A673 (cell line): ENCODE data around the gene NEUROD2. TPM values are rescaled to one million over a fixed set of nuclear protein-coding genes. Genes with fewer than 3 reads are reported as not detected.

Experiments
- BruUV-seq: library from RNA; stranded (reverse); fragments of 400-500 nt; replicated peaks from 2 replicates; lab custom pipeline; 2021; lab: Mats Ljungman, UMichigan
- CTCF ChIA-PET: fragments of 300-600 bp; sonication (Branson Sonifier 250); formaldehyde crosslinking; loops from one replicate; lab custom pipeline; 2022; ENCODE audit warnings: antibody characterized with exemption; lab: Charles Lee
- POLR2A ChIA-PET: fragments of 300-600 bp; sonication (Branson Sonifier 250); formaldehyde crosslinking; loops from one replicate; lab custom pipeline; 2022; ENCODE audit warnings: antibody characterized with exemption; ENCODE audit not compliant: low non-redundant PET; lab: Charles Lee
- DNase-seq: peaks from one replicate; pipeline ENCODE4 v3.0.0-alpha.2; 2015; ENCODE audit warnings: low spot score
- H3K27ac ChIP-seq: fragments of 200-600 bp; sonication (generic); 2 replicates; pipeline ENCODE4 v1.5.1; 2016; ENCODE audit warnings: mixed run types, low read depth, mild to moderate bottlenecking, mixed read lengths, antibody characterized with exemption, low read length; ENCODE audit not compliant: poor library complexity, severe bottlenecking
- H3K27me3 ChIP-seq: fragments of 200-600 bp; sonication (generic); replicated peaks from 2 replicates; pipeline ENCODE4 v1.6.1; 2017; ENCODE audit warnings: mixed run types, low read depth, mild to moderate bottlenecking, mixed read lengths, antibody characterized with exemption, low read length; ENCODE audit not compliant: insufficient read depth, poor library complexity
- H3K36me3 ChIP-seq: fragments of 200-600 bp; sonication (generic); 2 replicates; pipeline ENCODE4 v1.6.1; 2016; ENCODE audit warnings: mixed run types, mild to moderate bottlenecking, mixed read lengths, antibody characterized with exemption, low read length; ENCODE audit not compliant: insufficient read depth, poor library complexity, severe bottlenecking
- H3K4me1 ChIP-seq: fragments of 200-600 bp; sonication (generic); 2 replicates; pipeline ENCODE4 v1.6.1; 2017; ENCODE audit warnings: mixed run types, mild to moderate bottlenecking, mixed read lengths, antibody characterized with exemption, low read length; ENCODE audit not compliant: insufficient read depth, poor library complexity, severe bottlenecking
- H3K4me3 ChIP-seq: fragments of 200-600 bp; sonication (generic); 2 replicates; pipeline ENCODE4 v1.5.1; 2016; ENCODE audit warnings: low read depth, mixed run types, mild to moderate bottlenecking, mixed read lengths, low read length; ENCODE audit not compliant: poor library complexity, severe bottlenecking
- H3K9me3 ChIP-seq: fragments of 200-600 bp; sonication (generic); 2 replicates; pipeline ENCODE4 v1.6.1; 2016; ENCODE audit warnings: mixed run types, low read depth, mild to moderate bottlenecking, mixed read lengths, antibody characterized with exemption, low read length; ENCODE audit not compliant: poor library complexity, severe bottlenecking
- CTCF ChIP-seq: fragments of 300-800, 200-600 bp; sonication (generic); conservative IDR thresholded peaks from 2 replicates; pipeline ENCODE4 v1.5.1; 2017; ENCODE audit warnings: low read depth, mild to moderate bottlenecking, antibody characterized with exemption, low read length, moderate library complexity, mixed read lengths
- EZH2 ChIP-seq: fragments of 200-600 bp; sonication (generic); IDR thresholded peaks from 2 replicates; pipeline ENCODE4 v1.6.1; 2017; ENCODE audit warnings: borderline replicate concordance, low read depth, mild to moderate bottlenecking, mixed read lengths, antibody characterized with exemption, low read length; ENCODE audit not compliant: poor library complexity, severe bottlenecking
- intact Hi-C: fragments of 100-400 bp; cut with micrococcal nuclease; formaldehyde crosslinking; loops from one replicate; pipeline ENCODE4 v1.10.0; 2022; ENCODE audit not compliant: unreplicated experiment
- total RNA-seq: library from RNA; stranded (reverse); gene quantifications from 2 replicates; pipeline ENCODE4 v1.2.3, GENCODE V29; 2021

NEUROD2 gene
- total RNA-seq, 1 experiment from 2014 or later: not detected

DNA sequence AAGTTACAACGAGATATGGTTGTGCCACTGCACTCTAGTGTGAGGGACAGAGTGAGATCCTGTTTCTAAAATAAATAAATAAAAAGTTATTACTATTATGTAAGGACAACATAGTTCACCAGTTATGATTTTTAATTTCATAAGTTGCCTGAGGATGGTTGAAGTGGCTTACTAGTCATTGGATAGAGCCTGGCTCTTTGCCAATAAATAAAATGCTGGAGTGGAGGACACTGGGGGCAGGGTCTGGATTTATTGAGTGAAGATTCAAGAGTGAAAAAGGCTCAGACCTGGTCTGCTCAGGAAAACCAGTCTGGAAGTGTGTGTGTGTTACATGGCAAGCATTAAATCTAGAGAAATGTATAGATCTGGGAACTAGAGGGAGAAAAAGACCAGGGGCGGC lies 31.3 kb upstream of the NEUROD2 start:
- no TSS peak for BruUV-seq
- intact Hi-C loops: no loop called here
- no peak overlapping the region for H3K4me3 ChIP-seq
- H3K36me3 ChIP-seq: no peaks in the 10 kb centered on the region
- H3K9me3 ChIP-seq: no peaks in the 10 kb centered on the region
- TF ChIP-seq EZH2: no peak
- TF ChIP-seq CTCF: no peak
- H3K27me3 ChIP-seq: no peaks in the 10 kb centered on the region
- H3K4me1 ChIP-seq: peaks cover 6% of the 10 kb centered on the region
- POLR2A ChIA-PET: no interaction called here
- DNase-seq: no peak
- no peak overlapping the region for H3K27ac ChIP-seq
- CTCF ChIA-PET: no interaction called here

DNA sequence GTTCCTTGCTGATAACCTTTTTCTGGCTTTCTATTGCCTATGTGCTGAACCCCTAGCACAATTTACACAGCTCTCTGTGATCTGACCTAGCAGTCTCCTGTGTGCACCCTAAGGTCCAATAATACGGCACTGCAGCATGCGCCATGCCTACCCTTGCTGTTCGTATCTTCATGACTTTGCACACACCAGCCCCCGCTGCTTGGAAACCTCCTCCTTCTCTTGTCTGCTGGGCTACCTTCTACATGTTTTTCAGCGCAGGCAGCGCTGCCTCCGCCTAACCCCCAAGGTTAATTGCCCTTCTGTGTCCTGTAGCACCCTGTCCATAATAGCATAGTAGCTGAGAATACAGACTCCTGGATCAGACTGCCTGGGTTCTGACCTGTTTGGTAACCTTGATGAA lies 30.6 kb upstream of the NEUROD2 start:
- no peaks in the 10 kb centered on the region for H3K36me3 ChIP-seq
- intact Hi-C loops: no loop called here

GRCh38 chr17:39636927-39637736 lies 29.4 kb upstream of the NEUROD2 start, which contains the start of gene STARD3:
Gene STARD3, plus strand, starts transcription at chr17:39637144. Its CDS starts 16,388 bp downstream, at chr17:39653532.
- CTCF ChIA-PET: interaction anchor here (0.9 to 1.3 kb wide), 2 partner anchors 16 kb away, joined by 3 to 5 read pairs; no protein-coding TSS in a partner anchor
- Histone ChIP-seq H3K36me3 (no peaks in the 10 kb centered on the region), H3K4me3 (peak within 1 kb of the TSS; percentile 74), H3K4me1 (peaks cover 6% of the 10 kb centered on the region), H3K9me3 (no peaks in the 10 kb centered on the region), H3K27me3 (no peaks in the 10 kb centered on the region), H3K27ac (peak within 1 kb of the TSS; percentile 85)
- POLR2A ChIA-PET: no interaction called here
- TF ChIP-seq CTCF: no peak
- TF ChIP-seq EZH2: no peak
- no TSS peak for BruUV-seq
- peak; percentile 84 for DNase-seq
- intact Hi-C loops: no loop called here

More for the DNA sequence above, 30.6 kb upstream of the NEUROD2 start:
- DNase-seq: no peak
- H3K4me1 ChIP-seq: peaks cover 6% of the 10 kb centered on the region
- no peaks in the 10 kb centered on the region for H3K9me3 ChIP-seq
- no TSS peak for BruUV-seq
- no peaks in the 10 kb centered on the region for H3K27me3 ChIP-seq
- CTCF ChIA-PET: interaction anchor here (0.9 to 1.3 kb wide), 2 partner anchors 15 to 17 kb away, joined by 3 to 5 read pairs; no protein-coding TSS in a partner anchor
- H3K27ac ChIP-seq: no peak overlapping the region
- POLR2A ChIA-PET: no interaction called here
- TF ChIP-seq CTCF: no peak
- no peak for TF ChIP-seq EZH2
- peak overlapping the region; percentile 74 for H3K4me3 ChIP-seq
